A204.1 (cell line): Measurements from ENCODE around the gene AP3S1.
"Not testable (repeated sequence)": the region's sequence is repeated elsewhere in the genome, so short reads cannot be mapped to it uniquely, and the experiment has no call there.

ENCODE experiments used
- FAIRE-seq: peaks from 2 replicates; lab custom pipeline; 2012; peaks lifted over from hg19 to GRCh38; lab: Jason Lieb, UNC

AP3S1 gene

GRCh38 chr5:115841382-115842088, at the start of gene AP3S1, which contains the start of gene ATG12:
Gene AP3S1 (plus strand): TSS chr5:115841935. CDS start chr5:115842038, 103 bp downstream.
Gene ATG12 (minus strand): TSS chr5:115841565. CDS start chr5:115841552, 13 bp downstream.
- no peak for FAIRE-seq

GRCh38 chr5:115795700-115796099, 46.0 kb upstream of the AP3S1 start:
- FAIRE-seq, result no peak

- no peak for FAIRE-seq
These were observed 45.1 kb upstream of the AP3S1 start for GRCh38 chr5:115796656-115797055.

GRCh38 chr5:115798252-115798651, 43.5 kb upstream of the AP3S1 start:
- no peak for FAIRE-seq

GRCh38 chr5:115800108-115800507, 41.6 kb upstream of the AP3S1 start:
- no peak for FAIRE-seq

- no peak for FAIRE-seq
These were observed 40.6 kb upstream of the AP3S1 start for GRCh38 chr5:115801152-115801551.

- no peak for FAIRE-seq
These were observed 39.8 kb upstream of the AP3S1 start for GRCh38 chr5:115801984-115802383.

- no peak for FAIRE-seq
These were observed 34.6 kb upstream of the AP3S1 start for GRCh38 chr5:115806986-115807653.

- FAIRE-seq, result no peak
These were observed 34.1 kb upstream of the AP3S1 start for GRCh38 chr5:115807654-115808052.

- FAIRE-seq, result not testable (repeated sequence)
These were observed 33.7 kb upstream of the AP3S1 start for GRCh38 chr5:115808066-115808465.

GRCh38 chr5:115809946-115810345, 31.8 kb upstream of the AP3S1 start:
- FAIRE-seq, result no peak

- FAIRE-seq, result no peak
These were observed 31.0 kb upstream of the AP3S1 start for GRCh38 chr5:115810761-115811160.

- no peak for FAIRE-seq
These were observed 30.3 kb upstream of the AP3S1 start for GRCh38 chr5:115811406-115811805.

- FAIRE-seq, result no peak
These were observed 29.4 kb upstream of the AP3S1 start for GRCh38 chr5:115812372-115812771.

GRCh38 chr5:115813719-115814118, 28.0 kb upstream of the AP3S1 start:
- FAIRE-seq, result no peak

- FAIRE-seq, result no peak
These were observed 26.6 kb upstream of the AP3S1 start for GRCh38 chr5:115815006-115815692.

- FAIRE-seq, result no peak
These were observed 26.0 kb upstream of the AP3S1 start for GRCh38 chr5:115815693-115816225.

- FAIRE-seq, result no peak
These were observed 25.3 kb upstream of the AP3S1 start, which contains the start of gene CDO1 for GRCh38 chr5:115816226-115817081. Gene CDO1 (minus strand): TSS chr5:115816659. CDS start chr5:115816397, 262 bp downstream.

- FAIRE-seq, result no peak
These were observed 24.3 kb upstream of the AP3S1 start for GRCh38 chr5:115817386-115817785.

GRCh38 chr5:115818821-115819220, 22.9 kb upstream of the AP3S1 start:
- no peak for FAIRE-seq

GRCh38 chr5:115820846-115821245, 20.9 kb upstream of the AP3S1 start:
- no peak for FAIRE-seq

GRCh38 chr5:115824983-115825382, 16.8 kb upstream of the AP3S1 start:
- not testable (repeated sequence) for FAIRE-seq
